ENCODE measurements around the gene TBXAS1.

Gene TBXAS1

DNA sequence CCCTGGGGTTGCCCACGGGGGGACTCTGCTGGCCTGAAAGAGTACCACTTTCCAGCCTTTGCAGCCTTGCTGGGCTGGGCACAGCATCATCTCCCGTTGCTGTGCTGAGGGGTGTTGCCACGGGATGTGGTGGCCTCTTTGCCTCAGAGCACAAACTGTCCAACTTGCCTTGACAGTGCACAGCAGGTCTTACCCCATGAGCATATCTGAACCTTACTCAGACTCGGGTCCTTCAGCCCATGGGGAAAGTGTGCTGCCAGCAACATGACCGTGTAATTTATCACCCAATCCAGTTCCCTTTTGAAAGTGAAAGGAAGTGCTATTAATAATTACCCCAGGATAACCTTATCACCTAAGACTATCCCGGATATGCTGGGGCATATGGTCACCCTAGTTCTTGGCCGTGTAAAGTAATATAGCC, 46.8 kb downstream of the TBXAS1 start:
- TF ChIP-seq POLR2A (IDR thresholded peaks at IDR 0.05; ENCODE audit: low read length): no peak
- no peak for TF ChIP-seq GATA1 (IDR thresholded peaks at IDR 0.05; ENCODE audit: low read depth, low read length)
- DNase-seq: peak in 1 of 2 experiments; percentile 28

- DNase-seq: no peak
These were observed 47.7 kb downstream of the TBXAS1 start for GRCh38 chr7:139876622-139877283.

GRCh38 chr7:139883814-139884213, 54.8 kb downstream of the TBXAS1 start:
- no peak for DNase-seq
- TF ChIP-seq GATA1 (IDR thresholded peaks at IDR 0.05; ENCODE audit: low read depth, low read length) (no peak), POLR2A (IDR thresholded peaks at IDR 0.05; ENCODE audit: low read length) (no peak)

More at GRCh38 chr7:139876622-139877283, 47.7 kb downstream of the TBXAS1 start:
- TF ChIP-seq GATA1 (IDR thresholded peaks at IDR 0.05; ENCODE audit: low read depth, low read length): no peak
- no peak for TF ChIP-seq POLR2A (IDR thresholded peaks at IDR 0.05; ENCODE audit: low read length)

DNA sequence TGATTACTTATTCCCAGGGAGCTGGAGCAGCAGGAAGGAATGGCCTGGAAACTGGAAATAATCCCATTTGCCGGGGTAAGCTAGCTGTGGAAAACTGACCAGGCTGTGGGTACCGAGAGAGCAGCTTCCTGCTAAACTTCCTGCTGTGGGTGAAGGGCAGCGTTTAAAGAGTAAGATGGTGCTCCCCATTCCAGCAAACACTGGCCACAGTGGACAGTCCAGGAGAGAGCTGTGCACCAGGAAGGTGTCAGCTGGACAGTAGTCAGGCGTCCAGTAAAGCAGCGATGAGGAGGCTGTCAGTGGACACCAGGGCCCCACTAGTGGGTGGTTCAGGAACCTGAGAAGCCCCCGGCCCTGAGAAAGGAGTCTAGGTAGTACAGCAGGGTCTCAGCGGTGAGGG, 55.4 kb downstream of the TBXAS1 start:
- TF ChIP-seq GATA1 (IDR thresholded peaks at IDR 0.05; ENCODE audit: low read depth, low read length): no peak
- TF ChIP-seq POLR2A (IDR thresholded peaks at IDR 0.05; ENCODE audit: low read length): no peak
- no peak for DNase-seq

DNA sequence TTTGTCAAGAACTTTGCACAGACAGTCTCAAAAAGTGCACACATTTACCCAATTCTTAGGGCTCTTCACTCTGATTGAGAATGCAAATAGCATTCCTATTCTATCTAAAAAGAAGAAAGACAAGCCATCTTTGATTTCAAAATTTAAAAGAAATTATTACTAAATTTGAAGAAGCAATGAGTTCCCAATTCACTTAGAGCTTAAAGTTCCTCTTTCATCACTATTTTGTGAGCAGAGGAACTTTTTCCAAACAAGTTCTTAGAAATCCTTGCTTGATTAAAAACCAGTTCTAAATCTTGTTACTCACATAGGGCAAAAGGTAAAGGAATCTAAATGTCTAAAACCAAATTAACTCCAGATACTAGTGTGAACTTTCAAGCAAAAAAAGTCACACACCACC, 56.4 kb downstream of the TBXAS1 start:
- DNase-seq: no peak
- TF ChIP-seq GATA1 (IDR thresholded peaks at IDR 0.05; ENCODE audit: low read depth, low read length) (no peak), POLR2A (IDR thresholded peaks at IDR 0.05; ENCODE audit: low read length) (no peak)

DNA sequence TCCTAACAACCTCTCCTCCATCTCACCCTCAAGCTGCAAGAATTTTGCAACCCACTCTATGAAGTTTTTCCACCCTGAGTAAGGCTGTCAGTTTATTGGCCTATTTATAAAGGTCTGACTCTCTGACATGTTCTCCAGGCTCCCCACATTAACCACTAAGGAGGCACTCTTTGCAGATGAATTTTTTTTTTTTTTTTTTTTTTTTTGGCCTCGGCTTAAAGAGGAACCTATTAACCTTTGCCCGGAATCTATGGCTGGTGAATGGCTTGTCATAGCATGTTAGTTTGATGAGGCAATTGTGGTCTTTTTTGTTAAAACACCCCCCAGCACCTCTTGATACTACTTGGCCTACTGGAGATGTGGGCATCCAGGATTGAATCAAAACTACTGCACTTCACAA, 57.1 kb downstream of the TBXAS1 start:
- TF ChIP-seq GATA1 (IDR thresholded peaks at IDR 0.05; ENCODE audit: low read depth, low read length) (no peak), POLR2A (IDR thresholded peaks at IDR 0.05; ENCODE audit: low read length) (no peak)

GRCh38 chr7:139886899-139887298, 57.8 kb downstream of the TBXAS1 start:
- TF ChIP-seq POLR2A (IDR thresholded peaks at IDR 0.05; ENCODE audit: low read length): no peak
- TF ChIP-seq GATA1 (IDR thresholded peaks at IDR 0.05; ENCODE audit: low read depth, low read length): no peak
- DNase-seq: no peak

More for the DNA sequence above, 57.1 kb downstream of the TBXAS1 start:
- no peak for DNase-seq

- TF ChIP-seq GATA1 (IDR thresholded peaks at IDR 0.05; ENCODE audit: low read depth, low read length) (no peak), POLR2A (IDR thresholded peaks at IDR 0.05; ENCODE audit: low read length) (no peak)
- DNase-seq: no peak
These were observed 59.0 kb downstream of the TBXAS1 start for GRCh38 chr7:139887992-139888481.

DNA sequence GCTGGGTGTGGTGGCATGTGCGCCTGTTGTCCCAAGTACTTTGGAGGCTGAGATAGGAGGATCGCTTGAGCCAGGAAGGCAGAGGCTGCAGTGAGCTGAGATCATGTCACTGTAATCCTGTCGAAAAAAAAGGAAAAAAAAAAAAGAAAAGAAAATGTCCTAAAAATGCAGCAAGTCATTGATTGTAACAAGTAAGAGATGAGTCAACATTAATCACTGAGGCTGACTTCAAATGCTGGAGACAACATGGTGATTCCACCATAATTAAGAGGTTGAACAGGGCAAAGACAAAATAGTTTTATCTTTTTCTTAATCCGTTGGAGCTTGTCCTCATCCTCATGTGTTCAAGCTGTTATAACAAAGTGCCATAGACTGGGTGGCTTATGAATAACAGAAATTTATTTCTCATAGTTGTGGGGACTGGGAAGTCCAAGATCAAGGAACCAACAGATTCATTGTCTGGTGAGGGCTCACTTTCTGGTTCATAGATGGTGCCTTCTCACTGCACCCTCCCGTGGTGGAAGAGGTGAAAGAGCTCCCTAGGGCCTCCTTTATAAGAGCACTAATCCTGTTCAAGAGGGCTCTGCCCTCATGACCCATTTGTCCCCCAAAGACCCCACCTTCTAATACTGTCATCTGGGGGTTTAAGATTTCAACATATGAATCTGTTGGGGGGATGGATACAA, 60.3 kb downstream of the TBXAS1 start:
- DNase-seq: no peak
- TF ChIP-seq GATA1 (IDR thresholded peaks at IDR 0.05; ENCODE audit: low read depth, low read length) (no peak), POLR2A (IDR thresholded peaks at IDR 0.05; ENCODE audit: low read length) (no peak)

DNA sequence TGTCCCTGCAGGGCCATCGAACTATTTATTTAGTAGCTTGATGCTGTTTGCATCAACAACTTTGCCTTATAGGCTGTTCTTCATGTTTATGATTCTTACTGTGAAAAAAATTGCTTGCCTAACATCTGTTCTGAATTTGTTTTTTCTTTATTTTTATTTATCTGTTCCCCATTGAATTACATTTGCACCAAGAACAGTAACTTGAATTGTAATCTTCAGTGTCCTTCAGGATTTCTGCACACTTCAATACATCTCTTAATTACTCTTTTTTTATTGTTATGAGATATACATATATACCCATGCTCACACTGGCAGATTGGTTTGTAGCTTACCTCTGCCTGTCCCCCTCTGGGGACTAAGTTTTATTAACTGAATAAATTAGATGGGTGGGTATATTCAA, 64.4 kb downstream of the TBXAS1 start:
- DNase-seq: no peak
- TF ChIP-seq GATA1 (IDR thresholded peaks at IDR 0.05; ENCODE audit: low read depth, low read length): no peak
- no peak for TF ChIP-seq POLR2A (IDR thresholded peaks at IDR 0.05; ENCODE audit: low read length)

GRCh38 chr7:139893999-139894398, 64.9 kb downstream of the TBXAS1 start:
- no peak for DNase-seq
- TF ChIP-seq POLR2A (IDR thresholded peaks at IDR 0.05; ENCODE audit: low read length) (no peak), GATA1 (IDR thresholded peaks at IDR 0.05; ENCODE audit: low read depth, low read length) (no peak)

DNA sequence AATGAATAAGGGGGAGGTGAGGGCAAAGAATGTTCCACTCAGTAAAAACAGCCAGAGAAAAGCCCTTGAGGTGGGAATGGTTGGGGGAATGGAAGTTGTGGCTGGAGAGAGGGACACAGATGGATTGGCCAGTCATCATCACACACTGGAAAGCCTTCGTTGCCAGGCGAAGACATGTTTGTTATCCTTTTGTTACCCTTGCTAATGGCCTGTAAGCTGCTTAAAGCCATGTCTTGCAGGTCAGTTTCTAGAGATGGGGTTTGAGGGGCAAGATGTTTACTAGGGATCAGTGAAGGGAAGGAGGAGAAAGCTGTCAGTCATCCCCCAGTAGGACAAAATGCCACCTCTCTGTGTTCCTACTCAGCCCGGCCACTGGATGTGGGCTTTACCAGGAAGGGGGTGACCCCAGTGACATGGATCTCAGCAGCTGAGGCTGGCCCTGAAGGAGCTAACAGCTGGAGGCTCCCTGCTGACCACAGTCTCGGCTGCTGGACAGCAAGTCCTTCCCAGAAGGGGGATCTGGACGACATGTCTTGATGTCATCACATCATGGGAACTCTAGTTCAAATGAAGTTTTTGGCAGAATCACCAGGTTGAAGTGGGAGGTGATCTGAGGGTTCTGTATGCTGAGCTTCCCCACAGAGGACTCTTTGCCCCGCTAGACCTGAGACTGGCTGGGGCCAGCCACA, 66.2 kb downstream of the TBXAS1 start:
- DNase-seq: no peak
- TF ChIP-seq GATA1 (IDR thresholded peaks at IDR 0.05; ENCODE audit: low read depth, low read length) (no peak), POLR2A (IDR thresholded peaks at IDR 0.05; ENCODE audit: low read length) (no peak)

- TF ChIP-seq GATA1 (IDR thresholded peaks at IDR 0.05; ENCODE audit: low read depth, low read length) (no peak), POLR2A (IDR thresholded peaks at IDR 0.05; ENCODE audit: low read length) (no peak)
- DNase-seq: no peak
These were observed 67.2 kb downstream of the TBXAS1 start for GRCh38 chr7:139896288-139896687.

- TF ChIP-seq POLR2A (IDR thresholded peaks at IDR 0.05; ENCODE audit: low read length) (no peak), GATA1 (IDR thresholded peaks at IDR 0.05; ENCODE audit: low read depth, low read length) (no peak)
- DNase-seq: no peak
These were observed 67.8 kb downstream of the TBXAS1 start for GRCh38 chr7:139896831-139897230.

Measured in erythroblast (primary cell).